GM18517 (cell line): Measurements from ENCODE around the gene PHAF1.
A peak's percentile ranks its signal among the peaks of the same experiment; 100 is the strongest.

Experiments used
- ATAC-seq: cut with Tn5 transposase; IDR thresholded peaks from one replicate; pipeline ENCODE4 v1.9.1; 2021; ENCODE audit warnings: mild to moderate bottlenecking, moderate library complexity; ENCODE audit not compliant: unreplicated experiment

The PHAF1 gene

DNA sequence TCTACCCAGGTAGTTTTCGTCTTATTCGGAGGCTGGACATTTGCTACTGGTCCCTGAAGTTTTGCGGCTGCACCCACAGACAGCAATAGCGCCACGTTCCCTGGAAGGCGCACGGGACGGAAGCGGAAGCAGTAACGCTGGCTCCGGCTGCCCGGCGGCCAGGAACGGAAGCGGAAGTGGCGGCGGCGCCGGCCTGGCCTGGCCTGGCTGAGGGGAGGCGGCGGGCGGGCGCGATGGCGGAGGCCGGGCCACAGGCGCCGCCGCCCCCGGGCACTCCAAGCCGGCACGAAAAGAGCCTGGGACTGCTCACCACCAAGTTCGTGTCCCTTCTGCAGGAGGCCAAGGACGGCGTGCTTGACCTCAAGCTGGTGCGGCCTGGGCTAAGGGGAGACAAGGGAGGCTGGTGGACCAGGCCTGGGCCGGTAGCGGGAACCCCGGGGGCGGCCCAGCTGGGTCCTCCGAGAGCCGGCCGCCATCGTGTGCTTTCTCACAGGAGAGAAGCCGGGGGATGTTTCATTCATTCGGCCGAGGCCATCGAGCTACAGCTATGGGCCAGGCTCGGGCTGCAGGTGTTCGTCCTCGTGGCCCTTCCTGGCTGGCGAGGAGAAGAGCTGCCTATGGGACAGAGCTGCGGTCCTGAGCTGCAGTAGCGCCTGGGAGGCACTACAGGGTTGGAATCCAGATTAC is 82.4 kb downstream of the PHAF1 start, which contains the start of gene E2F4:
E2F4 (plus strand) TSS at position 161 of the 687 bp plus-strand sequence; CDS start at position 234, 73 bp downstream.
- peak; percentile 64 for ATAC-seq

DNA sequence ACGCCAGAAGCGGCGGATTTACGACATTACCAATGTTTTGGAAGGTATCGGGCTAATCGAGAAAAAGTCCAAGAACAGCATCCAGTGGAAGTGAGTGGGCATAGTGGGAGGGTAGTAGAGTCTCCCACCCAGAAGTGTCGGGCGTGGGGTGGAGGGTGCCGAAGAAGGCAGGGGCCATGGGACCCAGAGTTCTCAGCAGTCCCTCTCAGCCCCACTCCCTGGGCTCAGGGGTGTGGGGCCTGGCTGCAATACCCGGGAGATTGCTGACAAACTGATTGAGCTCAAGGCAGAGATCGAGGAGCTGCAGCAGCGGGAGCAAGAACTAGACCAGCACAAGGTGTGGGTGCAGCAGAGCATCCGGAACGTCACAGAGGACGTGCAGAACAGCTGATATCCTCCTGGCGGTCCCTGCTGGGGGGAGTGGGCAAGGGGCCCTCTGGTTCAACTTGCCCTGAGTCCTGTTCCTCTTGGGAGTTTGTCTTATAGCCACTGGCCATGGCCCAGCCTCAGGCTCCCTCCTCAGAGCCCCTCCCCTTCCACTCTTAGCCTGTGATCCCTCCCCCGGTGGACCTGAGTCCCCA is 83.1 kb downstream of the PHAF1 start:
- no peak for ATAC-seq

DNA sequence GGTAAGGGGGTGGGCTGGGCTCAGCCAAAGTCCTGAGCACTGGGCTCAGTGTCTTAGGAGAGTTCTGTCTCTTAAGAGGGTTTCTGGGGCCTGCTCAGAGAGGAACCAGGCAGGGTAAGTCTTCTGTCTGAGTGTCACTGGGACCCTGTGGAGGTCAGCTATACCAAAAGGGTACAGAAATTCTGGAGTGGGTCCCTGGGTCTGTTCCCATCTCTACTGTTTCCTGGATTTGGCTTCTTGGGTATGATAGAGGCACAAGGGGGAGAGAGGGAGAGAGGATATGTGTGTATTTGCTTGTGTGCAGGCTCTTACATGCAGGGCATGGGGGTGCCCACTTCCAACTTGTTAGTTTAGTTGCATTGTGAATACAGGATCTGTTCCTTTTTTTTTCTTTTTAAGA is 83.8 kb downstream of the PHAF1 start:
- ATAC-seq, result no peak

DNA sequence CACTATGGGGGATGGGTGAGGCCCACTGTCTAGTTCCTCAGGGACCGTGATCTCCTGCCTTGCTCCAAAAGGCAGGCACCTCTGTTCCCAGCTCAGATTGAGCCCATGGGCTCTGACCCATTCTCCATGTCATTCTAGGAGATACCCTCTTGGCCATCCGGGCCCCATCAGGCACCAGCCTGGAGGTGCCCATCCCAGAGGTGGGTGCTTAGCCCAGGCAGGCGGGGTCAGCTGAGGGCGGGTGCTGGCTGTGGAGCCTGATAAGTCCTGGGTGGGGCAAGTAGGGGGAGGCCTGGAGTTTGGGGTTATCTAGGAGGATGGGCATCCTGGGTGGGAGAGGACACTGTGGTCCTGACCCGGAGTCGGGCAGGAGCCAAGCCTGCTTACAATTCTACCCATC is 84.5 kb downstream of the PHAF1 start:
- ATAC-seq, result no peak

DNA sequence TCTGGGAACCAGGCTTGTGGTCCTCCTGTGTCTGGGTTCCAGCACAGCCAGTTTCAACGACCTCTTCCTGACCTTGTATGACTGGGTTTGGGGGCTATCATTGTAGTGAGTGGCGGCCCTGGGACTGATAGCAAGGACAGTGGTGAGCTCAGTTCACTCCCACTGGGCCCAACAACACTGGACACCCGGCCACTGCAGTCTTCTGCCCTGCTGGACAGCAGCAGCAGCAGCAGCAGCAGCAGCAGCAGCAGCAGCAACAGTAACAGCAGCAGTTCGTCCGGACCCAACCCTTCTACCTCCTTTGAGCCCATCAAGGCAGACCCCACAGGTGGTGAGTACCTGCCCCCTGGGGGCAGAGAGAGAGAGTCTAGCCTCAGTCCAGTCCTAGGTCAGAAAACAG is 85.9 kb downstream of the PHAF1 start:
- no peak for ATAC-seq

DNA sequence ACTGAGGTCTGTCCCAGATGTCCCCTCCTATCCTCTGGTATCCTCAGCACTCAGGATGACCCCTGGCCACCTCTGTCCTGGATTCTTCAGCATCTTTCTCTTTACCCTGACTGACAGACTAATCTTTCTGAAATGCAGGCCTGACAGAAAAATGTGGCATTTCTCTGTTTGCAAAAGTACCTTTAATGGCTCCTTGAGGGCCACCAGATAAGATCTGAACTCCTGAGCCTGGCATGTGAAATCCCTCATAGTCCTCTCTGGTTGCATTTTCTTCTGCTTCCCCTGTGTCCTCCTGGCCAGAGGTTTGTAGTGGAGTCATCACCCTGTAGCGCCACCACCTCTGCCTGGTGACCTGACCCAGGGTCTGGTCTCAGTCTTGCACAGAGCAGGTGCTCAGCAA is 87.1 kb downstream of the PHAF1 start:
- no peak for ATAC-seq

DNA sequence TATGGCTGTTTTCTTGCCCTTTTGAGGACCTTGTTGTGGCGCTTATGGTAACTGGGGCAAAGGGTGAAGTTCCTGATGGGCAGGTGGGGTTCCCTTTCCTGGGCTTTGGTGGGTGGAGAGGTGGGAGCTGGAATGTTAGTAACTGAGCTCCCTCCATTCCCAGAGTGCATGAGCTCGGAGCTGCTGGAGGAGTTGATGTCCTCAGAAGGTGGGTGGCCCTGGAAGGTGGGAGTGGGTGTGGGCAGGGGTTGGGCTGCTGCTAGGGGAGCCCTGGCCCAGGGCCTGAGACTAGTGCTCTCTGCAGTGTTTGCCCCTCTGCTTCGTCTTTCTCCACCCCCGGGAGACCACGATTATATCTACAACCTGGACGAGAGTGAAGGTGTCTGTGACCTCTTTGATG is 88.0 kb downstream of the PHAF1 start:
- no peak for ATAC-seq
